Spleen (tissue), 7 donors: ENCODE measurements around the gene TYW5.

ENCODE experiments used
- CTCF ChIP-seq, 11 experiments: fragments of 200-600 bp in 7 of 11; fragments of 450-650 bp in 4 of 11; sonication (generic) in 4 of 11; IDR thresholded peaks in 8 of 11; conservative IDR thresholded peaks in 3 of 11; 1 replicate in 7 of 11; 2 replicates in 4 of 11; pipeline versions ENCODE4 v1.4.0 to v1.8.0; 2016 to 2021; ENCODE audit warnings: antibody characterized with exemption in 11 of 11, inconsistent platforms in 4 of 11, mild to moderate bottlenecking in 1 of 11
- POLR2A ChIP-seq, 3 donors: fragments of 450-650 bp; IDR thresholded peaks; one replicate each; pipeline ENCODE4 v1.5.1; 2017; ENCODE audit warnings: antibody characterized with exemption in 3 of 3, mild to moderate bottlenecking in 1 of 3
- donor health status: DM: no; HTN: no; CAD: no; lungs with moderate emphysema.
- donor health status: DM: no; HTN: no; CAD: no.
- donor health status: DM: no; HTN: no; CAD: no.

GRCh38 chr2:199943373-199943772 lies 11.9 kb downstream of the TYW5 start:
- no peak for TF ChIP-seq CTCF (IDR thresholded peaks at IDR 0.05 in 8 of 11, conservative IDR thresholded peaks at IDR 0.05 in 3 of 11)
- TF ChIP-seq POLR2A (IDR thresholded peaks at IDR 0.05), result no peak
